Fibroblast of skin of right quadriceps (primary cell): ENCODE data around the gene ARID2.

Experiments used
- DNase-seq: peaks from one replicate; pipeline ENCODE4 v3.0.0-alpha.2; 2013

ARID2 gene

DNA sequence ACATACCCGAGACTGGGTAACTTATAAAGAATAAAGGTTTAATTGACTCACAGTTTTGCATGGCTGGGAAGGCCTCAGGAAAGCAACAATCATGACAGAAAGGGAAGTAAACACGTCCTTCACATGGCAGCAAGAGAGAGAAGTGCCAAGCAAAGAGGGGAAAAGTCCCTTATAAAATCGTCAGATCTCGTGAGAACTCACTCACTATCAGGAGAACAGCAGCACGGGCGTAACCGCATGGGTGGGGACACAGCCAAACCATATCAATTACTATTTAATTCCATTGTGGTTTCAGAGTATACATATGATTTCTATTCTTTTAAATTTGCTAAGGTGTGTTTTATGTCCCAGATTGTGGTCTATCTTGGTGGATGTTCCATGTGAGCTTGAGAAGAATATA lies 142.9 kb downstream of the ARID2 start:
- DNase-seq = no peak

DNA sequence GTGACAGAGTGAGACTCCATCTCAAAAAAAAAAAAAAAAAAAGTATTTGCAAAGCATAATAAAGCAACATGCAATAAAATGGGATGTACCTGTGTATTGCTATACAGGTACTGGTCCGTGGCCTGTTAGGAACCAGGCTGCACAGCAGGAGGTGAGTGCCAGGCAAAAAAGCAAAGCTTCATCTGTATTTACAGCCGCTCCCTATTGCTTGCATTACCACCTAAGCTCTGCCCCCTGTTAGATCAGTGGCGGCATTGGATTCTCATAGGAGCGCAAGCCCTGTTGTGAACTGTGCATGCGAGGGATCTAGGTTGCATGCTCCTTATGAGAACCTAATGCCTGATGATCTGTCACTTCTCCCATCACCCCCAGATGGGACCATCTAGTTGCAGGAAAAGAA lies 147.6 kb downstream of the ARID2 start:
- no peak for DNase-seq

GRCh38 chr12:45878630-45879255 lies 149.2 kb downstream of the ARID2 start:
- no peak for DNase-seq

GRCh38 chr12:45879363-45879895 lies 149.9 kb downstream of the ARID2 start:
- no peak for DNase-seq

- no peak for DNase-seq
Observed at GRCh38 chr12:45880533-45880932, 151.0 kb downstream of the ARID2 start.

GRCh38 chr12:45883187-45883586 lies 153.7 kb downstream of the ARID2 start:
- DNase-seq = no peak

DNA sequence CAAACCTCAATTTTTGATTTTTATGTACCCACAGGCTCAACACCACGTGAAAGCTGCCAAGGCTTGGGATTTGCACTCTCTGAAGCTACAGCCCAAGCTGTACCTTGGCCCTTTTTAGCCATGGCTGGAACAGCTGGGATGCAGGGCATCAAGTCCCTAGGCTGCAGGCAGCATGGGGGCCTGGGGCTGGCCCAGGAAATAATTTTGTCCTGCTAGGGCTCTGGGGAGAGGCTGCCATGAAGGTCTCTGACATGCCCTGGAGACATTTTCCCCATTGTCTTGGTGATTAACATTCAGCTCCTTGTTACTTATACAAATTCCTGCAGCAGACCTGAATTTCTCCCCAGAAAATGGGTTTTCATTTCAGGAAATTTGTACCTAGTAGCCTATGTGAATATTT lies 157.2 kb downstream of the ARID2 start:
- DNase-seq = no peak

GRCh38 chr12:45887544-45887943 lies 158.0 kb downstream of the ARID2 start:
- no peak for DNase-seq

- no peak for DNase-seq
Observed at GRCh38 chr12:45890276-45890675, 160.8 kb downstream of the ARID2 start.

- no peak for DNase-seq
Observed at GRCh38 chr12:45893240-45893639, 163.7 kb downstream of the ARID2 start.

DNA sequence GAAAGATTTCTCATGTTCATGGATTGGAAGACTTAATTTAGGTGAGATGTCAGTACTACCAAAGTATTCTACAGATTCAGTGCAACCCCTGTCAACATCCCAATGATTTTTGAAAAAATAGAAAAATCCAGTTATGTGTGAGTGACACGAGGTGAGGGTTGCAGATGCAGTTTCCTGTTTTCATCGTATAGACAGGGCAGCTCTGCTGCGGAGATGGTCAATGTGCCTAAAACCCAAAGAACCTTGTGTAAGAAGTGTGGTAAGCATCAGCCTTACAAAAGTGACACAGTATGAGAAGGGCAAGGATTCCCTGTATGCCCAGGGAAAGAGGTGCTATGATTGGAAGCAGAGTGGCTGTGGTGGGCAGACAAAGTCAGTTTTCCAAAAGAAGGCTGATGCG lies 166.5 kb downstream of the ARID2 start:
- no peak for DNase-seq

DNA sequence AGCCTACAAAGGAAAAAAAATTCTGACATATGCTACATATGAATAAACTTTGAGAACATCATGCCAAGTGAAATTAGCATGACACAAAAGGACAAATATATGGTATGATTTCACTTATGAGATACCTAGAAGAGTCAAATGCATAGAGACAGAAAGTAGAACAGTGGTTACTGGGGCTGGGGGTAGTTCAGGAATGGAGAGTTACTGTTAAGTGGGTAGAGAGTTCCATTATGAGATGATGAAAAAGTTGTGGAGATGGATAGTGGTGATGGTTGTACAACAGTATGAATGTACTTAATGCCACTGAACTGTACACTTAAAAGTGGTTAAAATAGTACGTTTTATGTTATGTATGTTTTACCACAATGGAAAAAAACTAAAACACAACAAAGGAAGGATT lies 168.6 kb downstream of the ARID2 start:
- DNase-seq = no peak

GRCh38 chr12:45907955-45908354 lies 178.4 kb downstream of the ARID2 start:
- DNase-seq = no peak

GRCh38 chr12:45909041-45909713 lies 179.7 kb downstream of the ARID2 start:
- DNase-seq = no peak

- DNase-seq = no peak
Observed at GRCh38 chr12:45912774-45913173, 183.3 kb downstream of the ARID2 start.

DNA sequence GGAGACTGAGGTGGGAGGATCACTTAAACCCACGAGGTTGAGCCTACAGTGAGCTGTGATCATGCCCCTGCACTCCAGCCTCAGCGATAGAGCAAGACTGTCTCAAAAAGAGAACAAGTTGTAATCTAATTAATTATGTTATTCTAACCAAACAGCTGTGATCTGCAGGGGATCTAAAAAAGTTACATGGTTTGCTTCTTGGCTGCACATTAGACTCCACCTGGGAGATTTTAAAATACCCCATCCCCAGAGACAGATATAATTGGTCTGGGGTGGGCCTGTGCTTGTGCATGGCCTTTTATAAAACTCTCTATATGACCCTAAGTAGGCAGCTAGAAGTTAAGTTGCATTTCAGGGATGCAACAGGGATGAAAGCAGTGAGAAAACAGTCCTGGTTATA lies 184.1 kb downstream of the ARID2 start:
- DNase-seq = no peak

- DNase-seq = peak; percentile 78
Observed at GRCh38 chr12:45914090-45914489, 184.6 kb downstream of the ARID2 start.

DNA sequence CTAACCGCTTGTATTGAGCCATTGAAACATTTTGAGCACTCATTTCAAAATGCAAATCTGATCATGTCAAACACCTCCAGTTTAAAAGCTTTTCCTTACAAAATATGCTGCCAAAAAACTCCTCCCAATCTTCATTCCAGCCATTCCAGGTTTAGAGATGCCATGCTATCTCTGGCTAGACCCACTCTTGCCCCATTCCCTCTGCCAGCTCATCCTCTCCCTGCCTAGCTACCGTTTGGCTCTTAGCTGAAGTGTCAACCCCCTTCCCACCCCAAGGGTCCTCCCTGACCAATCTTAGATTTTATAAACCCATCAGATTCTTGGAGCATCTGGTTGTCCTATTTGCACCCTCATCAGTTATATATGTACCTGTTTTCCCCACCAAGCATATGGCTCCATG lies 185.9 kb downstream of the ARID2 start:
- no peak for DNase-seq

- no peak for DNase-seq
Observed at GRCh38 chr12:45918818-45919217, 189.3 kb downstream of the ARID2 start.

- no peak for DNase-seq
Observed at GRCh38 chr12:45928309-45928708, 198.8 kb downstream of the ARID2 start.

DNA sequence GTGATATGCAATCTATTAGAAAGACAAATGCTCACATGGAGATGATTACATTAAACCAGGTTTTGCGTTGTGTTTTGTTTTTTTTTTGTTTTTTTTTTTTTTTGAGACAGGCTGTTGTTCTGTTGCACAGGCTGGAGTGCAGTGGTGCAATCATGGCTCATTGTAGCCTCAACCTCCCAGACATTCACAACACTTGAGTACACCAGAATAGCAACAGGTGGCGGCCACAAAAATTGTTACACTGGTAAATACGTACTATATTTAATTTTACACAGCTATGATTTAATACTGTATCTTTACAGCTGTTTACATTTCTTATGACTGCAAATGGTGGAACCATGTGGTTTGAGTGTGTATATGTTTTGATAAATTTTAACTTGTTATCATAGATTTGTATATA lies 200.9 kb downstream of the ARID2 start:
- no peak for DNase-seq

DNA sequence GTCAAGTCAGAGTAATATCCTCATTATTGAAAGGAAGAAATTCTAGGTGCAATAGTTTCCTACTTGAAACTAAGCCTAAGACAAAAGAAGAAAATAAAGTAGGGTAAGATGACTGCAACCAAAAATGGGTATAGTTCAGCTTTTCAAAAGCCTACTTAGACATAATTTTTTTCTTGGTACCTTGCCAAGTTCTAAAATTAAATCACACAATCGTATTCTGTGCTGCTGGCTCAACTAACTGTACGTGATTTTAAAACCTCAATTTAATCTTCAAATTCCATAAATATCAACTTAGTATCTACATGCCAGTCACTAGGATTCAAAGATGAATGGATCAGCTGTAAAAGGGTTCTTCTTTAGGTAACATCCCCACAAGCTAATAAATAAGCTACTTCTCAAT lies 204.0 kb downstream of the ARID2 start:
- DNase-seq = no peak

DNA sequence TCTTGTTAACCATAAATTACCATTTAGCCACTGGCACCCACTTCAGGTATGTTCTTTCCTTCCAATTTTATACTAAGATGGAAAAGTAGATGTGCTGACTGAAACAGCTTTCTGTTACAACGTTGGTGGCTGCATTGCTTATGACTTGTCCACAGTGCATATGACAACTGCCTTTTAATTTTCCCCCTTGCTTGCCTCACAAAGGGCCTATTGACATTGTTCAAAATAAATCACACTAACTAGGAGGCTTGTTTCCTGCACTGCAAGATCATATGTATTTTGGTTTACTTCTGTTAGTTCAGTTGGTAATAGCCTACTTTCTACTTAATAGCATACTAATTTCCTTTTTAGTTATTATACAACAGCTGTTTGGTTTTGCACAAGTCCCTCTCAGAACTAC lies 205.4 kb downstream of the ARID2 start:
- no peak for DNase-seq

- DNase-seq = no peak
Observed at GRCh38 chr12:45938566-45938965, 209.1 kb downstream of the ARID2 start.

DNA sequence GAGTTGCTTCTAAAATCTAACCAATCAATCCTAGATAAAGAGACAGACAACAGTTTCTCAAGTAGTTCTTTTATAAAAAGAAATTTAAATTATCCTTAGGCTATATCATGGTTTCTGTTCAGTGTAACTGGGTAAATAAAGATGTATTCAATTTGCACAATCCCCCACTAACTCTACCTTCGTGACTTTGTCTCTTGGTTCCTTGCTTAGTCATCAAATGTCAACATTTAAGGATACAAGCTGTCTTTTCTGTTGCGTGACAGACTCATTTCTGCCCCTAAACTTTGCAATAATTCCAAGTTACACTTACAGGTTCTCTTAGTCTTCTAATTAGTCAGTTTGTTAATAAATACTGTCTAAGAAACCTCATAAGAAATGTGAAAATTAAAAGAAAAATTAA lies 210.3 kb downstream of the ARID2 start:
- no peak for DNase-seq
